IMR-90 (cell line): ENCODE measurements around the gene CSNK1D. TPM values are rescaled to one million over a fixed set of nuclear protein-coding genes. Genes with fewer than 3 reads are reported as not detected.
A peak's percentile ranks its signal among the peaks of the same experiment; 100 is the strongest.

Experiments used
- ATAC-seq: fragments of 200-7000 bp; cut with Tn5 transposase; 2 replicates; pipeline ENCODE4 v1.9.1; 2020; ENCODE audit warnings: low read depth, mild to moderate bottlenecking, moderate library complexity
- BruUV-seq: library from RNA; stranded (reverse); fragments of 400-500 nt; replicated peaks from 2 replicates; lab custom pipeline; 2021; lab: Mats Ljungman, UMichigan
- CTCF ChIA-PET: fragments of 300-600 bp; formaldehyde crosslinking; extraction: SDS; loops from one replicate; lab custom pipeline; 2021; ENCODE audit warnings: antibody characterized with exemption; lab: Yijun Ruan, JAX
- POLR2A ChIA-PET: fragments of 300-600 bp; sonication (Branson Sonifier 250); formaldehyde crosslinking; loops from one replicate; lab custom pipeline; 2022; ENCODE audit warnings: antibody characterized with exemption; ENCODE audit not compliant: unreplicated experiment; lab: Charles Lee
- DNase-seq: peaks from one replicate; pipeline ENCODE4 v3.0.0; 2013
- H2AFZ ChIP-seq: replicated peaks from 2 replicates; pipeline ENCODE3; 2013; ENCODE audit warnings: low read length, mild to moderate bottlenecking; ENCODE audit not compliant: poor library complexity
- H2AK5ac ChIP-seq: 2 replicates; pipeline ENCODE4 v1.6.1; 2013; ENCODE audit warnings: low read depth, low read length, inconsistent platforms
- H2AK9ac ChIP-seq: replicated peaks from 2 replicates; pipeline ENCODE3; 2013; ENCODE audit warnings: mild to moderate bottlenecking, low read depth, low read length, moderate library complexity; ENCODE audit not compliant: poor library complexity
- H2BK120ac ChIP-seq: 2 replicates; pipeline ENCODE4 v1.6.1; 2013; ENCODE audit warnings: low read depth, low read length, inconsistent platforms
- H2BK15ac ChIP-seq: 3 replicates; pipeline ENCODE4 v1.6.1; 2013; ENCODE audit warnings: low read depth, low read length, inconsistent platforms
- H2BK20ac ChIP-seq: 2 replicates; pipeline ENCODE4 v1.6.1; 2013; ENCODE audit warnings: low read depth, mild to moderate bottlenecking, inconsistent platforms, low read length, moderate library complexity
- H2BK5ac ChIP-seq: 2 replicates; pipeline ENCODE4 v1.6.1; 2013; ENCODE audit warnings: mild to moderate bottlenecking, low read depth, low read length, inconsistent platforms; ENCODE audit not compliant: poor library complexity, severe bottlenecking
- H3K14ac ChIP-seq: replicated peaks from 2 replicates; pipeline ENCODE4 v1.6.1; 2013; ENCODE audit warnings: low read depth, low read length, inconsistent platforms
- H3K18ac ChIP-seq: 2 replicates; pipeline ENCODE4 v1.6.1; 2013; ENCODE audit warnings: low read depth, low read length, control low read depth
- H3K23ac ChIP-seq: 2 replicates; pipeline ENCODE4 v1.6.1; 2013; ENCODE audit warnings: low read depth, low read length, inconsistent platforms
- H3K27ac ChIP-seq: 2 replicates; pipeline ENCODE4 v1.5.1; 2013; ENCODE audit warnings: mild to moderate bottlenecking, control low read depth, low read length; ENCODE audit not compliant: insufficient read depth
- H3K27me3 ChIP-seq: 2 replicates; pipeline ENCODE4 v1.6.1; 2013; ENCODE audit warnings: low read length; ENCODE audit not compliant: control insufficient read depth, insufficient read depth
- H3K36me3 ChIP-seq: 2 replicates; pipeline ENCODE4 v1.6.1; 2013; ENCODE audit warnings: low read length, mixed read lengths; ENCODE audit not compliant: control insufficient read depth, insufficient read depth
- H3K4ac ChIP-seq: 2 replicates; pipeline ENCODE4 v1.6.1; 2013; ENCODE audit warnings: low read depth, low read length, inconsistent platforms
- H3K4me1 ChIP-seq: 2 replicates; pipeline ENCODE4 v1.6.1; 2013; ENCODE audit warnings: low read length, mixed read lengths; ENCODE audit not compliant: control insufficient read depth, insufficient read depth
- H3K4me2 ChIP-seq: 2 replicates; pipeline ENCODE4 v1.6.1; 2013; ENCODE audit warnings: low read depth, mild to moderate bottlenecking, control low read depth, low read length, moderate library complexity
- H3K4me3 ChIP-seq: 2 replicates; pipeline ENCODE4 v1.5.1; 2013; ENCODE audit warnings: low read depth, mild to moderate bottlenecking, control low read depth, low read length, moderate library complexity; ENCODE audit not compliant: insufficient read depth
- H3K56ac ChIP-seq: 2 replicates; pipeline ENCODE4 v1.6.1; 2013; ENCODE audit warnings: low read length, inconsistent platforms; ENCODE audit not compliant: insufficient read depth; ENCODE audit errors: extremely low read depth
- H3K79me1 ChIP-seq, 2 experiments: 2 replicates each; pipeline ENCODE4 v1.6.1; 2013; ENCODE audit warnings: low read length in 2 of 2, inconsistent platforms in 1 of 2, low read depth in 1 of 2
- H3K9ac ChIP-seq: 2 replicates; pipeline ENCODE4 v1.6.1; 2013; ENCODE audit warnings: low read depth, low read length, control low read depth
- H3K9me1 ChIP-seq: 2 replicates; pipeline ENCODE4 v1.6.1; 2013; ENCODE audit warnings: low read length, inconsistent platforms; ENCODE audit not compliant: insufficient read depth
- H3K9me3 ChIP-seq: 2 replicates; pipeline ENCODE4 v1.6.1; 2013; ENCODE audit warnings: low read length; ENCODE audit not compliant: control insufficient read depth, insufficient read depth
- H4K20me1 ChIP-seq: 2 replicates; pipeline ENCODE4 v1.6.1; 2013; ENCODE audit warnings: low read length, inconsistent platforms; ENCODE audit not compliant: insufficient read depth
- H4K5ac ChIP-seq: 2 replicates; pipeline ENCODE4 v1.6.1; 2013; ENCODE audit warnings: mild to moderate bottlenecking, low read depth, low read length, control low read depth
- H4K8ac ChIP-seq, 2 experiments: 2 replicates each; pipeline ENCODE4 v1.6.1; 2013; ENCODE audit warnings: low read depth in 2 of 2, low read length in 2 of 2, control low read depth in 1 of 2, inconsistent platforms in 1 of 2
- H4K91ac ChIP-seq: 2 replicates; pipeline ENCODE4 v1.6.1; 2013; ENCODE audit warnings: low read depth, low read length, inconsistent platforms; ENCODE audit not compliant: insufficient read depth
- CHD1 ChIP-seq: IDR thresholded peaks from 2 replicates; pipeline ENCODE4 v1.6.1; 2012; ENCODE audit warnings: low read depth, low read length, improper control_type of control experiment
- FOS ChIP-seq: fragments of 150-350 bp; IDR thresholded peaks from 2 replicates; pipeline ENCODE4 v1.6.1; 2016; ENCODE audit warnings: low read depth, low read length
- MAFK ChIP-seq: IDR thresholded peaks from 2 replicates; pipeline ENCODE4 v1.6.1; 2012; ENCODE audit warnings: low read depth, low read length, improper control_type of control experiment
- MAZ ChIP-seq: IDR thresholded peaks from 2 replicates; pipeline ENCODE4 v1.6.1; 2012; ENCODE audit warnings: low read depth, mild to moderate bottlenecking, low read length, improper control_type of control experiment, moderate library complexity, borderline replicate concordance
- MXI1 ChIP-seq: IDR thresholded peaks from 2 replicates; pipeline ENCODE4 v1.6.1; 2012; ENCODE audit warnings: low read depth, mild to moderate bottlenecking, low read length, moderate library complexity, borderline replicate concordance
- NFE2L2 ChIP-seq: fragments of 150-350 bp; IDR thresholded peaks from 2 replicates; pipeline ENCODE4 v1.6.1; 2016; ENCODE audit warnings: low read depth, mild to moderate bottlenecking, low read length
- POLR2A ChIP-seq: IDR thresholded peaks from 2 replicates; pipeline ENCODE4 v1.6.1; 2012; ENCODE audit warnings: mild to moderate bottlenecking, low read depth, low read length
- RCOR1 ChIP-seq: IDR thresholded peaks from 2 replicates; pipeline ENCODE4 v1.6.1; 2012; ENCODE audit warnings: mild to moderate bottlenecking, low read length, improper control_type of control experiment; ENCODE audit not compliant: insufficient replicate concordance
- RFX5 ChIP-seq: IDR thresholded peaks from 2 replicates; pipeline ENCODE4 v1.8.0; 2012; ENCODE audit warnings: low read depth, mild to moderate bottlenecking, low read length, moderate library complexity
- WGBS, 2 experiments: methylation state at CpG; one replicate each; pipeline versions ENCODE4 v1.1.5 to v1.1.7; 2013; ENCODE audit warnings: missing lambda C conversion rate in 2 of 2; ENCODE audit not compliant: insufficient read length in 1 of 2; ENCODE audit errors: extremely low coverage in 2 of 2; 5-methylcytosine and 5-hydroxymethylcytosine counted together
- dilution Hi-C: fragments of 300-500 bp; cut with HindIII; formaldehyde crosslinking; loops from one replicate; pipeline ENCODE4 v1.14.3; 2018; ENCODE audit warnings: low sequenced_read_pairs; ENCODE audit not compliant: unreplicated experiment
- in situ Hi-C: fragments of 300-500 bp; cut with MboI; formaldehyde crosslinking; loops from 3 replicates; pipeline ENCODE4 v1.14.3; 2019; ENCODE audit warnings: low sequenced_read_pairs, inconsistent platforms, mixed read lengths
- intact Hi-C: fragments of 100-400 bp; cut with micrococcal nuclease; formaldehyde crosslinking; loops from 2 replicates; pipeline ENCODE4 v1.10.0; 2022
- polyA plus RNA-seq, 3 experiments: library from polyadenylated mRNA; depleted of rRNA; stranded (reverse); fragments of >200 nt; gene quantifications; 2 replicates each; pipeline ENCODE4 v1.2.3, GENCODE V29; 2012; ENCODE audit warnings: low replicate concordance in 1 of 3
- total RNA-seq: library from RNA; depleted of rRNA; stranded (reverse); fragments of >200 nt; gene quantifications from 2 replicates; pipeline ENCODE4 v1.2.3, GENCODE V29; 2012
- TF ChIP-seq, protein P1 (sequence below): fragments of 150-350 bp; IDR thresholded peaks from 2 replicates; pipeline ENCODE4 v1.6.1; 2017; ENCODE audit warnings: mild to moderate bottlenecking, antibody characterized with exemption, low read length, low read depth
- TF ChIP-seq, protein P2 (sequence below): fragments of 150-350 bp; IDR thresholded peaks from 2 replicates; pipeline ENCODE4 v1.6.1; 2016; ENCODE audit warnings: low read depth, mild to moderate bottlenecking, low read length, moderate library complexity, borderline replicate concordance

The CSNK1D gene
- total and polyA plus RNA-seq, 2 of the 4 experiments (the other 2 are of a cell fraction) = 47.1 to 186 TPM

DNA sequence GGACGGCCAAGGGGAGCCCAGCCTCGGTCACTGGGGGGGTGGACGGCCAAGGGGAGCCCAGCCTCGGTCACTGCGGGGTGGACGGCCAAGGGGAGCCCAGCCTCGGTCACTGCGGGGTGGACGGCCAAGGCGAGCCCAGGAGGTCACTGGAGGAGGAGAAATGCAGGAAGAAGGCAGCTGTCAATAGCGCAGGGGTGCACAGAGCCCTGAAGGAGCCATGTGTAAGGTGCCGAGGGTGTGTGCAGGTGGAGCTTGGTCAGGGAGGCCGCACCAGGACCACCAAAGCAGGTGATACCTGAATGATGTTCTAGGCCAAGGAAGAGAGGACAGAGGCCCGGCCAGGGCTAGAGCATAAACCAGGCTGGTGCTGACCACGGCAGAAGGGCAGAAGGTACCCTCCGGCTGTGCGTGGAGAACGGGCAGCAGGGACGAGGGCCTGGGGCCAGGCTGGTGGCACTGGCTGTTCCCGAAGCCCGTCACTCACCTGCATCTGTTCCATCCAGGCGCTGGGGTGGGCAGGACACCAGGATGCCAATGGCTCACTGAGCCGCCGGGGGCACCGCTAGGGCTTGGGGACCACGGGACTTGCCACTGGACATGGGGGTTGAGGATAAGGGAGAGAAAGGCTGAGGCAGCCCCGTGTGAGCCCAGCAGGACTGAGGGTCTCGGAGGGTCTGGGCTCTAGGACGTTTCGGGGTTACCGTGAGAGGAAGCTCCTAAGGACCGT lies 55.0 kb downstream of the CSNK1D start:
- Histone ChIP-seq H4K8ac (peak overlapping the region; percentile 73 to 98), H3K18ac (peak overlapping the region; percentile 84), H2BK5ac (peak overlapping the region; percentile 91), H2AK5ac (peak overlapping the region; percentile 100), H2BK15ac (peak overlapping the region; percentile 99), H2AFZ (peak overlapping the region; percentile 0), H3K27me3 (no peaks in the 10 kb centered on the region), H2AK9ac (peak overlapping the region; percentile 98), H4K20me1 (no peaks in the 10 kb centered on the region), H3K14ac (peak overlapping the region; percentile 93), H3K36me3 (no peaks in the 10 kb centered on the region), H3K9ac (peak overlapping the region; percentile 24; the same call in 1 of the 2 replicates), H3K9me1 (peaks cover 34% of the 10 kb centered on the region), H2BK120ac (peak overlapping the region; percentile 96), H3K56ac (peak overlapping the region; percentile 46; the same call in 1 of the 2 replicates), H3K79me1 (peaks cover 18 to 72% of the 10 kb centered on the region in 2 experiments; a peak in 3 of 4 replicates), H3K27ac (peak overlapping the region; percentile 87), H4K5ac (peak overlapping the region; percentile 88), H3K4me3 (no peak overlapping the region), H3K23ac (peak overlapping the region; percentile 18; the same call in 1 of the 2 replicates), H4K91ac (peak overlapping the region; percentile 98), H3K9me3 (no peaks in the 10 kb centered on the region), H3K4me1 (peaks cover 45% of the 10 kb centered on the region), H3K4me2 (no peak overlapping the region), H3K4ac (peak overlapping the region; percentile 98), H2BK20ac (peak overlapping the region; percentile 99)
- dilution Hi-C loops (no loop called here), intact Hi-C loops (no loop called here), in situ Hi-C loops (no loop called here)
- no peak for DNase-seq
- ChIA-PET POLR2A (interaction anchor here (2.2 kb wide), 1 partner anchor 11 kb away, joined by 5 read pairs; the partner anchor contains the start of gene SLC16A3), CTCF (no interaction called here)
- TF ChIP-seq POLR2A = no peak
- no peak for TF ChIP-seq MAZ
- no peak for TF ChIP-seq NFE2L2
- TF ChIP-seq MAFK = no peak
- TF ChIP-seq FOS = no peak
- TF ChIP-seq CHD1 = no peak
- no peak for TF ChIP-seq MXI1
- TF ChIP-seq, protein P1, sequence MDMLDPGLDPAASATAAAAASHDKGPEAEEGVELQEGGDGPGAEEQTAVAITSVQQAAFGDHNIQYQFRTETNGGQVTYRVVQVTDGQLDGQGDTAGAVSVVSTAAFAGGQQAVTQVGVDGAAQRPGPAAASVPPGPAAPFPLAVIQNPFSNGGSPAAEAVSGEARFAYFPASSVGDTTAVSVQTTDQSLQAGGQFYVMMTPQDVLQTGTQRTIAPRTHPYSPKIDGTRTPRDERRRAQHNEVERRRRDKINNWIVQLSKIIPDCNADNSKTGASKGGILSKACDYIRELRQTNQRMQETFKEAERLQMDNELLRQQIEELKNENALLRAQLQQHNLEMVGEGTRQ = no peak
- TF ChIP-seq, protein P2, sequence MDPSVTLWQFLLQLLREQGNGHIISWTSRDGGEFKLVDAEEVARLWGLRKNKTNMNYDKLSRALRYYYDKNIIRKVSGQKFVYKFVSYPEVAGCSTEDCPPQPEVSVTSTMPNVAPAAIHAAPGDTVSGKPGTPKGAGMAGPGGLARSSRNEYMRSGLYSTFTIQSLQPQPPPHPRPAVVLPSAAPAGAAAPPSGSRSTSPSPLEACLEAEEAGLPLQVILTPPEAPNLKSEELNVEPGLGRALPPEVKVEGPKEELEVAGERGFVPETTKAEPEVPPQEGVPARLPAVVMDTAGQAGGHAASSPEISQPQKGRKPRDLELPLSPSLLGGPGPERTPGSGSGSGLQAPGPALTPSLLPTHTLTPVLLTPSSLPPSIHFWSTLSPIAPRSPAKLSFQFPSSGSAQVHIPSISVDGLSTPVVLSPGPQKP = no peak
- no peak for TF ChIP-seq RCOR1
- TF ChIP-seq RFX5 = no peak
- ATAC-seq = no peak
- WGBS, 2 experiments = 95% methylated on average over 13 of the region's 32 CpGs; no CpG with 5 or more reads in 1 of the 2 experiments
- BruUV-seq = no TSS peak
